Stimulated activated CD4-positive, alpha-beta T cell treated with anti-CD3 and anti-CD28 coated beads, Interleukin-2, amount 100 ng/mL, for 24 hours (primary cell): ENCODE measurements around the gene CCS.
"Not testable (repeated sequence)": the region's sequence is repeated elsewhere in the genome, so short reads cannot be mapped to it uniquely, and the experiment has no call there.

Experiments
- DNase-seq, 2 donors: peaks; one replicate each; pipeline ENCODE4 v3.0.0-alpha.2; 2020

The CCS gene

DNA sequence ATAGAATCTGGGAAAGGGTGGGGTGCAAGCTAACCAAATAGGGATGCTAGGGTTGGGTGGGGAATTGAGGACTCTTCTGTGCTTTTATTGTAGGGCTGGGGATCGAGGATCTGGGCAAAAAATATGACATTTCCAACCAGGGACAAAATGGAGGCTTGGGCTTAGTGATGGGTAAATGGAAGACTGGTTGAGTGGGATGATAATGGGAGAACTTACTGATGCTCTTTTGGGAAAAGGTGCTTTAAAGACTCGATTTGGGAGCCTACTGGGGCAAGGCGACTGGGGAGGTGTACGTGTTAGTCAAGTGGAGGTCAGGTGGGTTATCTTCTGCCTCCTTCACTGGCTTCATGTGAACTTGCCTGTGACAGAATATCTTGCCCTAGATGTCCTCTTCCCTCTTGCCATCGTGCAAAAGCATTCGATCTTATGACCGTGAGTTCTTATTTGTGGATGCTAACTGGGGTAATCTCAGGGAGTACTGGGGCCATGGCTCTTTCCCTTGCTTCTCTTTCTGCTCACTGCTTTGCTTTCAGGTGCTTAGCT is 35.1 kb downstream of the CCS start:
- DNase-seq = no peak

GRCh38 chr11:66629356-66629755 is 36.4 kb downstream of the CCS start:
- DNase-seq = no peak

- no peak for DNase-seq
Measured at GRCh38 chr11:66631883-66632282, 38.9 kb downstream of the CCS start.

- no peak for DNase-seq
Measured at GRCh38 chr11:66632952-66633351, 40.0 kb downstream of the CCS start.

DNA sequence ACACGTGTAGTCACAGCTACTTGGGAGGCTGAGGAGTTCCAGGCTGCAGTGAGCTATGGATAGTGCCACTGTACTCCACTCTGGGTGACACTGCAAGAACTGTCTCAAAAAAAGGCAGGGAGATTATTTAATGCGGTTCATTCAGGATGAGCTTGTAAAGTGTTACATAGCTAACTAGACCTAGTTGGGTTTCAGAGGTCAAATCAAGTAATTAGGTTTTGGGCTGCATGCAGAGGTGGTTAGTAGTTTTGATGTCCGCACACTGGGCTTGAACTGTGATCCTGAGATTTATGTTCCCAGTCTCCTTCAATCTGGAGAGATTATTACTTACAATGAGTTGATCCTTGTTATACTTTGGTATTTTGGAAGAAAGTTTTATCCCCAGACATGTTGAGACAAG is 43.4 kb downstream of the CCS start:
- DNase-seq = no peak

GRCh38 chr11:66637557-66638176 is 44.7 kb downstream of the CCS start:
- peak in 1 of 2 donors; percentile 27 for DNase-seq

DNA sequence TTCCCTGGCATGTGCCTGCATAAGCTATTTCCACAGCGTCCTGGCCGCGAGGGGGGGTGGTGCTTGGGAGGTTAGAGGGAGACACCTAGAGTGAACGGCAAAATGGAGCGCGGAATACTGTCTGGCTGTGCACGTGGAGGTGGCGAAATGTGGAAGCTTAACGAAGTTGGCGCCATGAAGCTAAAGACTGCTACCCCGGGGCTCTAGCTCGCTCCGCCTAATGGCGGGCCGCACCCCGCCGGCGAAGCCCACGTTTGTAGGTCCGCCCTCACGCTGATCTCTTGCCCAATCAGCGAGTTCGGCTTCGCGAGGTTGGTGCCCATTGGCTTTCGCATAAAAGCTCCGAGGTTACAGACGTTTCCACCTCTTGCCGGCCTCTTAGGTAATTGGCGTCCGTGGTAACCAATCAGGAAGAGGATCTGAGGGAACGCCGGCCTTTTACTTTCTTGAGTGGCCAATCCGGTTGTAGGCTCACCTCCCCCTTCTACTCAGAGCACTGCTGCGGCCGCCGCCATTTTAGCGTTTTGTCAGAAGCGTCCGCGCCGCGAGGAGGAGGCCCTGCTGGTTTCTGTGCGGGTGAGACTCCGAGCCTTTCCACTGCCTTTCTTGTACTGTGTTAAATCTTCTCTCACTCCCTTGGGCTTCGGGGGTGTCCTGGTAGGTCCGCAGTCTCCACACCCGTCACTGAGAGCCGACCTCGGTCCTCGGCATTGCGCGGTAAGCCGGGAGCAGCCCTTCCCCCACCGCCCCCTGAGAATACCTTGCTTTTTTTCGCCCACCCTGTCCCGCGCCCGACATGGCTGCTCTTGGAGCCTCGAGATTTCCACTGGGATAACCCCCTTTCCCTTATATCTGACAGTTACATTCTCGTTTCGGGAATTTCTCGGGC is 45.4 kb downstream of the CCS start, which contains the start of gene RBM4:
RBM4 (plus strand) TSS at position 527 of the 889 bp plus-strand sequence. CDS start 1,009 bp downstream, outside the sequence.
- peak; percentile 91 to 95 for DNase-seq

DNA sequence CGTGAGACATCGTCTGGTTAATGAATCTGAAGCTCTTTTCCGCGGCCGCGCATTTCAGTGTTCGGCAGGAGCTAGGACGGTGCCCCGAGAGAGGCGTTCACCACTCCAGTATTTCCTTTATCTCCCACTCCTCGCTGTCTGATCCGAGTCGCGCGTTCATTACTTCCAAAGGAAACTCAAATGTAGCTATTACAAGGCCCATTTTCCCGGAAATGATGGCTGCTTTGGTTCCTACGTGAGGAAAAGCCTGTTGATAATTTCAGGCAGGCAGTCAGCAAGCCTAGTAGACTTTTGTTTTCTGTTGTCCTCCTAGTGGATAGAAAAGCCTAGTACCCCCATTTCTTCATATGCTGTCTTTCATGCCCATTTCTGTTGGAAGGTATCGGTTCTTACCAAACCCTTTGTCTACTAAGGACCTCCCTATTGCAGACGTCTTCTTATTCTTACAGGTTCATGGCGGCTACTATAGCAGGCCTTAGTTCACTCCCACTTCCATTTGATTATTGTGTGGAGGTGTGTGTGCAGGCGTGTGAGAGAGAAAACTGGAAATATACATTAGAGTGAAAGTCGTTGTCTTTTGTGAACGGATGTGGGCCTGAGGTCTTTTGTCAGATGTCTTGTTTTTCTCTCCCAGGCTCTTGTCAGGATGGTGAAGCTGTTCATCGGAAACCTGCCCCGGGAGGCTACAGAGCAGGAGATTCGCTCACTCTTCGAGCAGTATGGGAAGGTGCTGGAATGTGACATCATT is 46.3 kb downstream of the CCS start:
- peak in 1 of 2 donors; percentile 50 for DNase-seq

DNA sequence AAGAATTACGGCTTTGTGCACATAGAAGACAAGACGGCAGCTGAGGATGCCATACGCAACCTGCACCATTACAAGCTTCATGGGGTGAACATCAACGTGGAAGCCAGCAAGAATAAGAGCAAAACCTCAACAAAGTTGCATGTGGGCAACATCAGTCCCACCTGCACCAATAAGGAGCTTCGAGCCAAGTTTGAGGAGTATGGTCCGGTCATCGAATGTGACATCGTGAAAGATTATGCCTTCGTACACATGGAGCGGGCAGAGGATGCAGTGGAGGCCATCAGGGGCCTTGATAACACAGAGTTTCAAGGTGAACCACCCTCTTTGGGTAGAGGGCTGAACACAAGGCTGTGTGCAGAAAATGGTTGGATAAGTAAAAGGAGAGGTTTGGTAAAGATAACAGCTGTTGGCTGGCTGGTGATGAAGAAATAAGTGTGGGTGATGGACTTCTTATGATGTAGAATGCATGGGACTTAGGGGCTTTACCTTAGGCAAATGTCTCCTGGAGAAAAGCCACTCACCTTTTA is 46.9 kb downstream of the CCS start:
- not testable (repeated sequence) for DNase-seq

DNA sequence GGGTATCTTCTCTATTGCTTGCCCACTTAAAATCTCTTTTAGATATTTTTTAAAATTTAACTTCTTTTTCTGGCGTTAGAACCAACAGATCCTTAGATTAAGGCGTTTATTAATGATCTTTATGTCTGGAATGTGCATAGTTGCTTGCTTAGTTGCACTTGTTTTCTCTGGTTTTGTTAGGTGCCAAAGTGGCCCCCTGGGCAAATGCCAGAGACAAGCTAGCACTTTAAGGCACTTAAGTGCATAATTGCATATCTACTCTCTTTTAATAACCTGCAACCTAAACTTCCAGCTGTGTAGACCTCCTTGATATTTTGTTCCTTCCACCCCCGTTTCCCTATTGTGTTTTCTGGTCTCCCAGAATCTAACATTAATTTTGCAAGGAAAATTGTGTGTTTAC is 48.8 kb downstream of the CCS start:
- no peak for DNase-seq

GRCh38 chr11:66643745-66644437 is 50.9 kb downstream of the CCS start:
- no peak for DNase-seq

- DNase-seq = no peak
Measured at GRCh38 chr11:66646828-66647227, 53.8 kb downstream of the CCS start.

DNA sequence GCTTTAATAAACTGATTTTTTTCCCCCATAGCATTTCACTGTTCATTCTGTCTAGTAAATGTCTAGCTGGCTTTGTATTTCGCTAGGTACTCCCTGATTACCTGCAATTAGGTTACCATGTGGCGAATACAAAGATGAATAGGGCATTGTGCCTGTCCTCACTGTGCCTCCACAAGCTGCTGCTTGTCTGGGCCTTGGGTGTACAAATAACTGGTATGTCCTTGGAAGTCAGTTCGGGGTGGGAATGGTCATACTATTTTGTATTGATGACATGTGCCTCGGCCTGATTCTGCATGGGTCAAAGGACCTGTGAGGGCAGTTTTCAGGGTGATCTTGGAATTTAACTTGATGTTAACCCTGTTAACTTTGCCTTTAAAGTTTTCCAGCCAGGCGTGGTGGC is 56.9 kb downstream of the CCS start:
- no peak for DNase-seq

- no peak for DNase-seq
Measured at GRCh38 chr11:66651016-66651415, 58.0 kb downstream of the CCS start.

DNA sequence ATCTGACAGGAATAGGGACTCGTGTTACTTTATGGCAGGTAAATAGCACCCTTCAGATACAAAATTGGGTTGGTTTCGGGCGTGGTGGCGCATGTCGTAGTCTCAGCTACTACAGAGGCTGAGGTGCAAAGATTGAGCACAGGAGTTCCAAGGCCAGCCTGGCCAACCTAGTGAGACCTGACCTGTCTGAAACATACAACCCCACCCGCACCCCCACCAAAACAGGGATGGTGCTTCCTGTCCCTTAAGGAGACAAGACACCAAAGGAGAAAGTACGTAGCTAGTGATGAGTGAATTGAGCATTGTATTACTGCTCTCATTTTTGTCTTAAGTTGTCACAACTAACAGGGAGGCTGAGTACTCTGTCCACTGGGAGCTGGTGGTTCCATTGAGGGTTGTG is 59.7 kb downstream of the CCS start:
- no peak for DNase-seq

DNA sequence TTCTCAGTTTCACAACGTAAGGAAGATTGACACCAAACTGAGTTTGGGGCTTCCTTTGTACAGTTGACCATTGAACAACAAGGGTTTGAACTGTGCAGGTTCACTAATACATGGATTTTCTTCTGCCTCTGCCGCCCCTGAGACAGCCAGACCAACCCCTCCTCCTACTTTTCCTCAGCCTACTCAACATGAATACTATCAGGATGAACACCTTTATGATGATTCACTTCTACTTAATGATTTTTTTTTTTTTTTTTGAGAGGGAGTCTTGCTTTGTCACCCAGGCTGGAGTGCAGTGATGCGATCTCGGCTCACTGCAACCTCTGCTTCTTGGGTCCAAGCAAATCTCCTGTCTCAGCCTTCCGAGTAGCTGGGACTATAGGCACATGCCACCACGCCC is 60.1 kb downstream of the CCS start:
- DNase-seq = no peak
